ENCODE data around the gene PFKP.

- TF ChIP-seq POLR2A (IDR thresholded peaks at IDR 0.05; ENCODE audit: low read depth, low read length) (no peak), POLR2AphosphoS5 (IDR thresholded peaks at IDR 0.05; ENCODE audit: low read depth, low read length) (no peak), TAF1 (IDR thresholded peaks at IDR 0.05; ENCODE audit: low read depth, low read length) (no peak), SPI1 (IDR thresholded peaks at IDR 0.05; ENCODE audit: low read depth, low read length) (no peak), POU2F2 (IDR thresholded peaks at IDR 0.05; ENCODE audit: low read depth, low read length) (no peak), PAX5 (IDR thresholded peaks at IDR 0.05; ENCODE audit: insufficient read depth, low read length, severe bottlenecking) (no peak)
Measured at GRCh38 chr10:3173171-3173878, 106.0 kb downstream of the PFKP start.

All from GM12891 (cell line).